PC-3 (cell line): ENCODE measurements around the gene FKBP1A. TPM values are rescaled to one million over a fixed set of nuclear protein-coding genes. Genes with fewer than 3 reads are reported as not detected.

Source experiments
- ATAC-seq: fragments of 200-7000 bp; cut with Tn5 transposase; 2 replicates; pipeline ENCODE4 v1.9.1; 2020; ENCODE audit warnings: mild to moderate bottlenecking, moderate library complexity
- BruUV-seq: library from RNA; stranded (reverse); fragments of 400-500 nt; replicated peaks from 2 replicates; lab custom pipeline; 2021; lab: Mats Ljungman, UMichigan
- CTCF ChIA-PET: fragments of 300-600 bp; sonication (Branson Sonifier 250); formaldehyde crosslinking; loops from one replicate; lab custom pipeline; 2022; ENCODE audit warnings: antibody characterized with exemption; lab: Charles Lee
- POLR2A ChIA-PET: fragments of 300-600 bp; sonication (Branson Sonifier 250); formaldehyde crosslinking; loops from one replicate; lab custom pipeline; 2022; ENCODE audit warnings: antibody characterized with exemption; ENCODE audit not compliant: unreplicated experiment; lab: Charles Lee
- DNase-seq: peaks from one replicate; pipeline ENCODE4 v3.0.0-alpha.2; 2015
- H2AFZ ChIP-seq: fragments of 300-600 bp; sonication (generic); 2 replicates; pipeline ENCODE4 v1.6.0; 2016; ENCODE audit warnings: antibody characterized with exemption, low read length
- H3F3A ChIP-seq: fragments of 300-600 bp; sonication (generic); one replicate; pipeline ENCODE4 v1.6.0; 2017; ENCODE audit warnings: antibody characterized with exemption, low read length, control low read depth, mild to moderate bottlenecking; ENCODE audit not compliant: unreplicated experiment
- H3K27ac ChIP-seq: fragments of 300-600 bp; sonication (generic); 2 replicates; pipeline ENCODE4 v1.5.1; 2016; ENCODE audit warnings: mild to moderate bottlenecking, low read length
- H3K27me3 ChIP-seq: fragments of 300-600 bp; sonication (generic); 2 replicates; pipeline ENCODE4 v1.6.1; 2016; ENCODE audit warnings: low read length, mixed read lengths
- H3K36me3 ChIP-seq: fragments of 300-600 bp; sonication (generic); 2 replicates; pipeline ENCODE4 v1.6.1; 2016; ENCODE audit warnings: low read depth, mixed run types, low read length, mixed read lengths
- H3K4me1 ChIP-seq: fragments of 300-600 bp; sonication (generic); 2 replicates; pipeline ENCODE4 v1.5.1; 2016; ENCODE audit warnings: low read length; ENCODE audit not compliant: insufficient read depth
- H3K4me2 ChIP-seq: fragments of 300-600 bp; sonication (generic); 2 replicates; pipeline ENCODE4 v1.6.0; 2016; ENCODE audit warnings: low read length
- H3K4me3 ChIP-seq: fragments of 300-600 bp; sonication (generic); 2 replicates; pipeline ENCODE4 v1.5.1; 2016; ENCODE audit warnings: mild to moderate bottlenecking, low read length, mixed read lengths
- H3K79me2 ChIP-seq: fragments of 300-600 bp; sonication (generic); 2 replicates; pipeline ENCODE4 v1.6.1; 2017; ENCODE audit warnings: low read length, mixed read lengths
- H3K9ac ChIP-seq: fragments of 300-600 bp; sonication (generic); 2 replicates; pipeline ENCODE4 v1.6.0; 2016; ENCODE audit warnings: mild to moderate bottlenecking, low read length
- H3K9me2 ChIP-seq: fragments of 300-600 bp; sonication (generic); replicated peaks from 2 replicates; pipeline ENCODE4 v1.6.1; 2016; ENCODE audit warnings: mixed run types, low read length, mixed read lengths
- H3K9me3 ChIP-seq: fragments of 300-600 bp; sonication (generic); 2 replicates; pipeline ENCODE4 v1.6.1; 2016; ENCODE audit warnings: low read length, mixed read lengths
- H4K20me1 ChIP-seq: fragments of 300-600 bp; sonication (generic); 2 replicates; pipeline ENCODE4 v1.6.1; 2016; ENCODE audit warnings: low read length, mixed read lengths
- EZH2 ChIP-seq: fragments of 300-600 bp; sonication (generic); IDR thresholded peaks from one replicate; pipeline ENCODE4 v1.6.1; 2017; ENCODE audit warnings: antibody characterized with exemption, mild to moderate bottlenecking, low read length; ENCODE audit not compliant: unreplicated experiment
- EZH2phosphoT487 ChIP-seq: fragments of 300-600 bp; sonication (generic); IDR thresholded peaks from 2 replicates; pipeline ENCODE4 v1.6.1; 2018; ENCODE audit warnings: mild to moderate bottlenecking, antibody characterized with exemption, low read length, borderline replicate concordance
- intact Hi-C: fragments of 100-400 bp; cut with micrococcal nuclease; formaldehyde crosslinking; loops from 2 replicates; pipeline ENCODE4 v1.9.0; 2023
- total RNA-seq: library from RNA; depleted of rRNA; stranded (reverse); fragments of >200 nt; gene quantifications from 2 replicates; pipeline ENCODE4 v1.2.3, GENCODE V29; 2014
- TF ChIP-seq, protein P1 (sequence below): fragments of 300-600 bp; sonication (generic); conservative IDR thresholded peaks from 2 replicates; pipeline ENCODE4 v1.5.1; 2017; ENCODE audit warnings: antibody characterized with exemption, low read depth, mild to moderate bottlenecking, low read length

FKBP1A gene
- total RNA-seq, 1 experiment from 2014 or later: 178 TPM

DNA sequence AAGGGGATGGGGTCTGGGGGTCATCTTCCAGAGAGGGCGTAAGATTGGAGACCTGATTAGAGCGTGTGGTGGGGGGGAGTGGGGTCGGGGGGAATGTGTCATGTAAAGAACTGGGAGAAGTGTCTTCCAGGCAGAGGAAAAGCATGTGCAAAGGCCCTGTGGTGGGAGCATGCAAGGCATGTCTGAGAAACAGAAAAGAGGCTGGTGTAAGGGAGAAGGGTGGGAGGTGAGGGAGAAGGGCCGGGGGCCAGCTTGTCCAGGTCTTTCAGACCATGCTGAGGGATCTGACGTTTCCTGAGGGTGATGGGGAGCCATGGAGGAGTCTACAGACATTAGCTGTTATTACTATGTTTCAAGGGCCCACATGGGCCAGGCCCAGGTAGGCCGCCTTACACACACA, 30.4 kb upstream of the FKBP1A start:
- Histone ChIP-seq H2AFZ (no peak overlapping the region), H4K20me1 (no peaks in the 10 kb centered on the region)

DNA sequence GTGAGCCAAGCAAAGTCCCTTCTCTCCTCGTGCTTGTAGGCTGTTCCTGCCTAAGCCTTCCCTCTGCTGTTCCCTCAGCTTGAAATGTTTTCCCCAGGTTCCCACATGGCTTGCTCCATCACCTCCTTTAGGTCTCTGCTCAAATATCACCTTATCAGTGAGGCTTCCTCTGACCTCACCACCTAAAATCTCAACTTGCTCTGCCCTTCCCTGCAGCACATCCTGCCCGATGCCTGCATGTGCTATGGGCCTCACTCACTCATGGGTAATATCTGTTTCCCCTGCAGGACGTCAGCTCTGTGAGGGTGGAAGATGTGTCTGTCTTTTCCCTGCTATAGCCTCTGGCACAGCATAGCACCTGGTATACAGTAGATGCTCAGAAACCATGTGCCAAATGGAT, 29.9 kb upstream of the FKBP1A start:
- Histone ChIP-seq H3K36me3 (no peaks in the 10 kb centered on the region), H3F3A (no peaks in the 10 kb centered on the region), H4K20me1 (no peaks in the 10 kb centered on the region), H2AFZ (no peak overlapping the region), H3K9ac (no peak overlapping the region), H3K4me3 (no peak overlapping the region), H3K27ac (no peak overlapping the region), H3K9me3 (no peaks in the 10 kb centered on the region), H3K27me3 (no peaks in the 10 kb centered on the region), H3K9me2 (no peaks in the 10 kb centered on the region), H3K4me2 (no peak overlapping the region), H3K4me1 (peaks cover 27% of the 10 kb centered on the region), H3K79me2 (no peaks in the 10 kb centered on the region)
- BruUV-seq: no TSS peak
- intact Hi-C loops: no loop called here
- ChIA-PET CTCF (no interaction called here), POLR2A (no interaction called here)
- ATAC-seq (peak; percentile 10; the same call in 1 of the 2 replicates), DNase-seq (peak; percentile 48)
- TF ChIP-seq EZH2phosphoT487 (no peak), EZH2 (no peak)
- TF ChIP-seq, protein P1, sequence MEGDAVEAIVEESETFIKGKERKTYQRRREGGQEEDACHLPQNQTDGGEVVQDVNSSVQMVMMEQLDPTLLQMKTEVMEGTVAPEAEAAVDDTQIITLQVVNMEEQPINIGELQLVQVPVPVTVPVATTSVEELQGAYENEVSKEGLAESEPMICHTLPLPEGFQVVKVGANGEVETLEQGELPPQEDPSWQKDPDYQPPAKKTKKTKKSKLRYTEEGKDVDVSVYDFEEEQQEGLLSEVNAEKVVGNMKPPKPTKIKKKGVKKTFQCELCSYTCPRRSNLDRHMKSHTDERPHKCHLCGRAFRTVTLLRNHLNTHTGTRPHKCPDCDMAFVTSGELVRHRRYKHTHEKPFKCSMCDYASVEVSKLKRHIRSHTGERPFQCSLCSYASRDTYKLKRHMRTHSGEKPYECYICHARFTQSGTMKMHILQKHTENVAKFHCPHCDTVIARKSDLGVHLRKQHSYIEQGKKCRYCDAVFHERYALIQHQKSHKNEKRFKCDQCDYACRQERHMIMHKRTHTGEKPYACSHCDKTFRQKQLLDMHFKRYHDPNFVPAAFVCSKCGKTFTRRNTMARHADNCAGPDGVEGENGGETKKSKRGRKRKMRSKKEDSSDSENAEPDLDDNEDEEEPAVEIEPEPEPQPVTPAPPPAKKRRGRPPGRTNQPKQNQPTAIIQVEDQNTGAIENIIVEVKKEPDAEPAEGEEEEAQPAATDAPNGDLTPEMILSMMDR: no peak

More for the DNA sequence above, 30.4 kb upstream of the FKBP1A start:
- intact Hi-C loops: no loop called here
- no peak overlapping the region for H3K4me2 ChIP-seq
- no peaks in the 10 kb centered on the region for H3K36me3 ChIP-seq
- H3K4me3 ChIP-seq: no peak overlapping the region
- DNase-seq (no peak), ATAC-seq (no peak)
- H3K27ac ChIP-seq: no peak overlapping the region
- H3K79me2 ChIP-seq: no peaks in the 10 kb centered on the region
- no TSS peak for BruUV-seq
- no peak overlapping the region for H3K9ac ChIP-seq
- CTCF ChIA-PET: no interaction called here
- no peaks in the 10 kb centered on the region for H3K9me3 ChIP-seq
- POLR2A ChIA-PET: no interaction called here
- H3K27me3 ChIP-seq: no peaks in the 10 kb centered on the region
- peaks cover 22% of the 10 kb centered on the region for H3K4me1 ChIP-seq
- TF ChIP-seq EZH2phosphoT487: no peak
- TF ChIP-seq EZH2: no peak
- TF ChIP-seq, protein P1: no peak
- H3K9me2 ChIP-seq: no peaks in the 10 kb centered on the region
- no peaks in the 10 kb centered on the region for H3F3A ChIP-seq

DNA sequence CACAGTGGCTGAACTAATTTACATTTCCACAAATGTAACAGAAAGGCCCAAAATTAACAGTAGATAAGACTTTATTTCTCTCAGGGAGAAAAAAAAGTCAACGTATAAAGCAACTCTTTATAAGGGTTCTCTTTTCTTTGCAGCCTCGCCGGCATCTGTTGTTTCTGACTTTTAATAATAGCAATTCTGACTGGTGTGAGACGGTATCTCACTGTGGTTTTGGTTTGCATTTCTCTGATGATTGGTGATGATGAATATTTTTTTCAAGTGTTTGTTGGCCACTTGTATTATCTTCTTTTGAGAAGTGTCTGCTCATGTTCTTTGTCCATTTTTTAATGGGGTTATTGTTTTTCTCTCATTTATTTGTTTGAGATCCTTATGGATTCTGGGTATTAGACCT, 27.2 kb upstream of the FKBP1A start:
- H3K36me3 ChIP-seq: no peaks in the 10 kb centered on the region
- DNase-seq (no peak), ATAC-seq (no peak)
- no peak overlapping the region for H3K27ac ChIP-seq
- ChIA-PET POLR2A (no interaction called here), CTCF (no interaction called here)
- H3K4me2 ChIP-seq: no peak overlapping the region
- no peaks in the 10 kb centered on the region for H3K27me3 ChIP-seq
- H3K4me3 ChIP-seq: no peak overlapping the region
- no peak overlapping the region for H2AFZ ChIP-seq
- TF ChIP-seq EZH2: no peak
- no peak for TF ChIP-seq EZH2phosphoT487
- TF ChIP-seq, protein P1: no peak
- peaks cover 52% of the 10 kb centered on the region for H3K4me1 ChIP-seq
- H3K9me2 ChIP-seq: no peaks in the 10 kb centered on the region
- H3F3A ChIP-seq: peaks cover 4% of the 10 kb centered on the region
- no peaks in the 10 kb centered on the region for H4K20me1 ChIP-seq
- BruUV-seq: no TSS peak
- no peak overlapping the region for H3K9ac ChIP-seq
- H3K79me2 ChIP-seq: no peaks in the 10 kb centered on the region
- H3K9me3 ChIP-seq: no peaks in the 10 kb centered on the region
- intact Hi-C loops: no loop called here
